Measurements from ENCODE around the gene GPR85. TPM values are rescaled to one million over a fixed set of nuclear protein-coding genes. Genes with fewer than 3 reads are reported as not detected.
"Not testable (repeated sequence)": the region's sequence is repeated elsewhere in the genome, so short reads cannot be mapped to it uniquely, and the experiment has no call there.

GPR85 gene
- total RNA-seq, 1 experiment from 2014 or later, result 7.1 TPM

DNA sequence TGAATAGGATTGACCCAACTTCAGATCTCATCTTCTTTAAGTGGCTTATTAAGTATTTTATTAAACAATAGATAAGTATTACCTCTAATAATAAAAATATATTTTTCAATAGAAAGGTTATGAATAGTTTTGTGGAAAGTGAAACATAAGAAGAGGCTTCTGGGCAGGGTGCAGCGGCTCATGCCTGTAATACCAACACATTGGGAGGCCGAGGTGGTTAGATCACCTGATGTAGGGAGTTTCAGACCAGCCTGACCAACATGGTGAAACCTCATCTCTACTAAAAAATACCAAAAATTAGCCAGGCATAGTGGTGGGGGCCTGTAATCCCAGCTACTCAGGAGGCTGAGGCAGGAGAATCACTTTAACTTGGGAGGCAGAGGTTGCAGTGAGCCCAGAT is 26.5 kb downstream of the GPR85 start:
- Histone ChIP-seq H3K36me3 (no peaks in the 10 kb centered on the region), H3K27ac (no peak overlapping the region), H3K4me3 (no peak overlapping the region), H3K27me3 (replicated peaks) (no peaks in the 10 kb centered on the region), H3K4me1 (replicated peaks) (no peaks in the 10 kb centered on the region), H3K9me3 (replicated peaks) (no peaks in the 10 kb centered on the region)
- DNase-seq (ENCODE audit: low read depth in 1 of 2, low spot score in 2 of 2), result no peak

DNA sequence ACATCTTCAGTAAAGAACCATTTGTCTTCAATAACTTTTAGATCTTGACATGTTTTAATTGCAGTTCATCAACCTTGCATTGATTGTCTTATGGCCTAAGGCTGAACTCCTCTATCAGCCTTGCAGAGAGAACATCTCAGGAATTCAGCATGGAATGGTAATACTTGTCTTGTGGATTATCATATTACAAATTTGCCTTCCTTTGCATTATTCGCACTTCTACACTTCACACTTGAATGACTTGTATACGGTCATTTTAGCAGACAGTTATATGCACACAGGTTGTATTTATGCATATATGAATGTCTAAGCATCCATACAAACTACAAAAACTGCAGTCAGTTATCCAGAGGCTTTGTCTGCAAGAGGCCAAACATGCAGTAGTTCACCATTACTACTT is 31.7 kb downstream of the GPR85 start:
- Histone ChIP-seq H3K4me1 (replicated peaks) (no peaks in the 10 kb centered on the region), H3K9me3 (replicated peaks) (no peaks in the 10 kb centered on the region), H3K36me3 (no peaks in the 10 kb centered on the region), H3K4me3 (no peak overlapping the region), H3K27ac (no peak overlapping the region), H3K27me3 (replicated peaks) (no peaks in the 10 kb centered on the region)
- no peak for DNase-seq (ENCODE audit: low read depth in 1 of 2, low spot score in 2 of 2)

DNA sequence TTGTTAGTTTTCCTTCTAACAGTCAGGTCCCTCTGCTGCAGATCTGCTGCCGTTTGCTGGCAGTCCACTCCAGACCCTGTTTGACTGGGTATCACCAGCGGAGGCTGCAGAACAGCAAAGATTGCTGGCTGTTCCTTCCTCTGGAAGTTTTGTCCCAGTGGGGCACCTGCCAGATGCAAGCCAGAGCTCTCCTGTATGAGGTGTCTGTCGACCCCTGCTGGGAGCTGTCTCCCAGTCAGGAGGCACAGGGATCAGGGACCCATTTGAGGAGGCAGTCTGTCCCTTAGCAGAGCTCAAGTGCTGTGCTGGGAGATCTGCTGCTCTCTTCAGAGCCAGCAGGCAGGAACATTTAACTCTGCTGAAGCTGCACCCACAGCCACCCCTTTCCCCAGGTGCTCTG is 32.4 kb downstream of the GPR85 start:
- not testable (repeated sequence) for H3K27me3 ChIP-seq (replicated peaks); H3K4me1 ChIP-seq (replicated peaks); H3K36me3 ChIP-seq; H3K4me3 ChIP-seq; H3K9me3 ChIP-seq (replicated peaks); H3K27ac ChIP-seq; DNase-seq (ENCODE audit: low read depth in 1 of 2, low spot score in 2 of 2)

DNA sequence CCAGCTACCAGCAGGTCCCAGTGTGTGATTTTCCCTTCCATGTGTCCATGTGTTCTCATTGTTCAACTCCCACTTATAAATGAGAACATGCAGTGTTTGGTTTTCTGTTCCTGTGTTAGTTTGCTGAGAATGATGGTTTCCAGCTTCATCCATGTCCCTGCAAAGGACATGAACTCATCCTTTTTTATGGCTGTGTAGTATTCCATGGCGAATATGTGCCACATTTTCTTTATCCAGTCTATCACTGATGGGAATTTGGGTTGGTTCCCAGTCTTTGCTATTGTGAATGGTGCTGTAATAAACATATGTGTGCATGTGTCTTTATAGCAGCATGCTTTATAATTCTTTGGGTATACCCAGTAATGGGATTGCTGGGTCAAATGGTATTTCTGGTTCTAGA is 37.4 kb downstream of the GPR85 start:
- H3K4me3 ChIP-seq; H3K4me1 ChIP-seq (replicated peaks); H3K27me3 ChIP-seq (replicated peaks); H3K36me3 ChIP-seq; DNase-seq (ENCODE audit: low read depth in 1 of 2, low spot score in 2 of 2); H3K9me3 ChIP-seq (replicated peaks); H3K27ac ChIP-seq: not testable (repeated sequence)

DNA sequence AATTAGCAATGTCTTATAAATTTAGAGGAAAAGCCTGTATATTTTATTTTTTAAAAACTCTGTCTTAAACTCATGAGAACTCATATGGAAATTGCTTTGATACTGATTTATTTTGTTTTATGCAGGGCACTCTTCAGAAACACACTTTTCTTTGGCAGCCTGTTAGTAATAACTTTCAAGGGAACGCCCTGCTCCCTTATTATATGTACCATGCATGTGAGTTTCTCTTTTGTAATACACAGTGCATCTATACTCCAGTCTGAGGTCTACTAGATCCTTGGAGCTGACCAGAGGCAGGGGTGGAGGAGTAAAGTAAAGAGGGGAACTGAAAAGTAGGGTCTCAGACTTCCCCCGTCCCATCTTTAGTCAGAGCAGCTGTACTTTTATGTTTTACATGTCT is 40.2 kb downstream of the GPR85 start:
- H3K4me3 ChIP-seq, result no peak overlapping the region
- H3K9me3 ChIP-seq (replicated peaks), result no peaks in the 10 kb centered on the region
- no peak overlapping the region for H3K27ac ChIP-seq
- no peak for DNase-seq (ENCODE audit: low read depth in 1 of 2, low spot score in 2 of 2)
- no peaks in the 10 kb centered on the region for H3K36me3 ChIP-seq
- peaks cover 7% of the 10 kb centered on the region; the same call in 1 of the 2 replicates for H3K27me3 ChIP-seq (replicated peaks)
- H3K4me1 ChIP-seq (replicated peaks), result no peaks in the 10 kb centered on the region

DNA sequence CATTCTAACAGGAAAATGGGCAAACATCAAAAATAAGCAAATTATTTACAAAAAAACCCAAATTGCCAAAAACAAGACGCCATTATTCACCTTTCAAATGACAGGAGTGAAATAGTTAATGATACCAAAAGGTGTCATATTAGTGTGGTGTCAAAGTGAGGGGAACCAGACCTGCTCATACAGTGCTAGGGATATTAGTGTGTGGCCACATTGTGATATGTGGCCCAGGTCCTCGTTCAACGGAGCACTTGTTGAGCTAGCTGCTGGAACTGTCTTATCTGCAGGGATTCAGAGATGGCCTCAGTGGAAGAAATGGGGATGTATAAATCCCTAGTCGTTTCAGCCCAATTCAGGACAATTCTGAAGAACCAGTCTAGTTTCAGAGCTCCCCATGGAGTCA is 41.2 kb downstream of the GPR85 start:
- Histone ChIP-seq H3K4me1 (replicated peaks) (no peaks in the 10 kb centered on the region), H3K4me3 (no peak overlapping the region), H3K36me3 (no peaks in the 10 kb centered on the region), H3K9me3 (replicated peaks) (no peaks in the 10 kb centered on the region), H3K27ac (no peak overlapping the region), H3K27me3 (replicated peaks) (peaks cover 7% of the 10 kb centered on the region; the same call in 1 of the 2 replicates)
- no peak for DNase-seq (ENCODE audit: low read depth in 1 of 2, low spot score in 2 of 2)

DNA sequence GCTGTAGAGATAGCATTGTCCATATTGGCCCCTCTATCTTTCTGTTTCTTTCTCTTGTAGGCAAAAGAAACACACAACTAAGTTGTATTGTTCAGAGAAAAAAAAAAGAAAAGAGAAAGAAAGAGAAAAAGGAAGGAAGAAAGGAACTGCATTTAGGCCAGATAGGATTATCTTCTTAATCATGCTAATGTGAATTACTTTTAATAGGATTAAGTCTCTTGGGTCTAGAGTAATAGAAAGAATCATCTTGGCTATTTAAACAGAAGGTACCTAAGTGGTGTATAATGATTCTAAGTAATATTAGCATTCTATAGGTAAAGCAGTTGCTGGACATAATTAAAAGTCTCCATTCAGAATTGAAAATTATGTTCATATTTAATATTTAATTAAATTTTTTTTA is 42.2 kb downstream of the GPR85 start:
- Histone ChIP-seq H3K4me1 (replicated peaks) (no peaks in the 10 kb centered on the region), H3K27me3 (replicated peaks) (peaks cover 7% of the 10 kb centered on the region; the same call in 1 of the 2 replicates), H3K36me3 (no peaks in the 10 kb centered on the region), H3K4me3 (no peak overlapping the region), H3K9me3 (replicated peaks) (no peaks in the 10 kb centered on the region), H3K27ac (no peak overlapping the region)
- DNase-seq (ENCODE audit: low read depth in 1 of 2, low spot score in 2 of 2), result no peak

DNA sequence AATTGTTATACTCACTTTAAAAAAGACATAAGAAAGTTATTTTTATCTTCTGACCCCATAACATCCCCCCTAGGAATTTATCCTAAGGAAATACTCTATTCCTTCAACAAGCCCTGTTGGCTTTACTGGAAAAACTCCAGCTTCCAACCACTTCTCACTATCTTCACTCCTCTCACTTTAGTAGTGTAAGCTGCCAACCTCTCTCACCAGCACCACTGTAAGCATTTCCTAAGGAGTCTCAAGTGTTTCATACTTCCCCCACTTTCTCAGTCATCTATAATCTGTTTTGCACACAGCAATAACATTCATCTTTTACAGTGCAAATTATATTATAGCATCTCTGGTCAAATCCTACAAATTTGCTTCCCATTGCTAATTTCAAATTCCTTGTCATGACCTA is 45.8 kb downstream of the GPR85 start:
- H3K4me3 ChIP-seq, result no peak overlapping the region
- H3K27ac ChIP-seq, result no peak overlapping the region
- H3K36me3 ChIP-seq, result no peaks in the 10 kb centered on the region
- no peaks in the 10 kb centered on the region for H3K4me1 ChIP-seq (replicated peaks)
- H3K27me3 ChIP-seq (replicated peaks), result 0 out of 2 replicates have a peak, but pooled peaks cover 7% of the 10 kb centered on the region
- H3K9me3 ChIP-seq (replicated peaks), result no peaks in the 10 kb centered on the region
- DNase-seq (ENCODE audit: low read depth in 1 of 2, low spot score in 2 of 2), result no peak

DNA sequence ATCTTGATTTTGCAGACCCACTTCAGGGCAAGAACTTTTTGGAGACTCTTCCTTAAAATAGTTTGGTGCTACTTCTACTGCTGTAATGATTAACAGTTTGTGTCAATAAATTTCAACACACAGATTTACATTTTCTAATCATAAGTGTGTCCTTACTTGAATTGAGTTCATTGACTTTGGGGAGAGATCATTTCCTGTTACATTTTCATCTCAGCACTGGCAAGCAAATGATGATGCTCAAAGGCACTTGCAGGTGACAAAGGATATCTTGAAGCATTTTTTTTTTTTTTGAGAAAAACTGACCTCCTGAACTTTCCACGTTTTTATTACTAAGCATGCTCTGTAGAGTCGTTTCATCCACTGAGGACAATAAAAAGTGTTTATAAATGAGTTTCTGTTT is 52.7 kb downstream of the GPR85 start:
- no peak for DNase-seq (ENCODE audit: low read depth in 1 of 2, low spot score in 2 of 2)
- Histone ChIP-seq H3K4me1 (replicated peaks) (no peaks in the 10 kb centered on the region), H3K4me3 (no peak overlapping the region), H3K9me3 (replicated peaks) (no peaks in the 10 kb centered on the region), H3K27me3 (replicated peaks) (no peaks in the 10 kb centered on the region), H3K36me3 (no peaks in the 10 kb centered on the region), H3K27ac (no peak overlapping the region)

Other genes with a start within 250 kb of the GPR85 start
- gene SMIM30, start 31.7 kb upstream of the GPR85 start, total RNA-seq (2014; rRNA removed; shearing (Covaris generic)), result 92.5 and 110 TPM in 2 replicates